ENCODE results near the gene PPY.
"Not testable (repeated sequence)": the region's sequence is repeated elsewhere in the genome, so short reads cannot be mapped to it uniquely, and the experiment has no call there.

PPY gene

DNA sequence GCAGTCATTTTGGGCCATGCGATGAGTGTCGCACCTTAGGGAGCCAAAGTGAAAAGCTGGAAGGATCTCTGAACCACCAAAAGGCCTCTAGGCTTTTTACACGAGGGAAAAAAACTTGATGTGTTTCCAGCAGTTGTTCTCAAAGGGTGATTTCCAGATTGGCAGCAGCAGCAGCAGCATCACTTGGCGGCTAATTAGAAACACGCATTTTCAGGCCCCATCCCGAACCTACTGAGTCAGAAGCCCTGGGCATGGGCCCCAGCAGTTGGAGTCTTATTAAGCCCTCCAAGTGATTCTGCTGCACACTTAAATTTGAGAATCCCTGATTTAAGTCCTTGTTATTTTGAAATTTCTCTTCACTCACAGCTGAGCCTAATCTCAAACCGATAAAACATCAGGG, 36.7 kb upstream of the PPY start:
- Histone ChIP-seq H3K4me3 (ENCODE audit: low read depth in 1 of 2, low read length in 2 of 2) (no peak overlapping the region), H3K27ac (ENCODE audit: low read depth, low read length) (no peak overlapping the region), H3K9me3 (ENCODE audit: control insufficient read depth in 1 of 2, low read length in 2 of 2) (no peaks in the 10 kb centered on the region), H3K36me3 (ENCODE audit: control insufficient read depth in 1 of 2, insufficient read depth in 2 of 2, low read length in 2 of 2) (no peaks in the 10 kb centered on the region), H3K27me3 (ENCODE audit: control insufficient read depth in 1 of 2, insufficient read depth in 2 of 2, low read length in 2 of 2) (peaks cover 31 to 36% of the 10 kb centered on the region in 2 donors), H3K9ac (ENCODE audit: low read depth in 1 of 2, low read length in 2 of 2) (no peak overlapping the region), H3K4me1 (ENCODE audit: control insufficient read depth in 1 of 2, insufficient read depth in 2 of 2, low read length in 2 of 2) (peaks cover 6% of the 10 kb centered on the region in 2 donors)

DNA sequence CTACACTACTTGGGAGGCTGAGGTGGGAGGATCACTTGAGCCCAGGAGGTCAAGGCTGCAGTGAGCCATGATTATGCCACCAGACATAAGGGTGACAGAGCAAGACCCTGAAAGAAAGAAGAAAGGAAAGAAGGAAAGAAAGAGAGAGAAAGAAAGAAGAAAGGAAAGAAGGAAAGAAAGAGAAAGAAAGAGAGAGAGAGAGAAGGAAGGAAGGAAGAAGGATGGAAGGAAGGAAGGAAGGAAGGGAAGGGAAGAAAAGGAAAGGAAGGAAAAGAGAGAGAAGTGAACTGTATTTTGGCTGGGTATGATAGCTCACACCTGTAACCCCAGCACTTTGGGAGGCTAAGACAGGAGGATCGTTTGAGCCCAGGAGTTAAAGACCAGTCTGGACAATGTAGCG, 35.8 kb upstream of the PPY start:
- no peak overlapping the region for H3K27ac ChIP-seq (ENCODE audit: low read depth, low read length)
- H3K4me3 ChIP-seq (ENCODE audit: low read depth in 1 of 2, low read length in 2 of 2) = no peak overlapping the region
- H3K36me3 ChIP-seq (ENCODE audit: control insufficient read depth in 1 of 2, insufficient read depth in 2 of 2, low read length in 2 of 2) = no peaks in the 10 kb centered on the region
- H3K9me3 ChIP-seq (ENCODE audit: control insufficient read depth in 1 of 2, low read length in 2 of 2) = no peaks in the 10 kb centered on the region
- H3K4me1 ChIP-seq (ENCODE audit: control insufficient read depth in 1 of 2, insufficient read depth in 2 of 2, low read length in 2 of 2) = no peaks in the 10 kb centered on the region
- H3K27me3 ChIP-seq (ENCODE audit: control insufficient read depth in 1 of 2, insufficient read depth in 2 of 2, low read length in 2 of 2) = peaks cover 26 to 30% of the 10 kb centered on the region in 2 donors
- H3K9ac ChIP-seq (ENCODE audit: low read depth in 1 of 2, low read length in 2 of 2) = no peak overlapping the region

DNA sequence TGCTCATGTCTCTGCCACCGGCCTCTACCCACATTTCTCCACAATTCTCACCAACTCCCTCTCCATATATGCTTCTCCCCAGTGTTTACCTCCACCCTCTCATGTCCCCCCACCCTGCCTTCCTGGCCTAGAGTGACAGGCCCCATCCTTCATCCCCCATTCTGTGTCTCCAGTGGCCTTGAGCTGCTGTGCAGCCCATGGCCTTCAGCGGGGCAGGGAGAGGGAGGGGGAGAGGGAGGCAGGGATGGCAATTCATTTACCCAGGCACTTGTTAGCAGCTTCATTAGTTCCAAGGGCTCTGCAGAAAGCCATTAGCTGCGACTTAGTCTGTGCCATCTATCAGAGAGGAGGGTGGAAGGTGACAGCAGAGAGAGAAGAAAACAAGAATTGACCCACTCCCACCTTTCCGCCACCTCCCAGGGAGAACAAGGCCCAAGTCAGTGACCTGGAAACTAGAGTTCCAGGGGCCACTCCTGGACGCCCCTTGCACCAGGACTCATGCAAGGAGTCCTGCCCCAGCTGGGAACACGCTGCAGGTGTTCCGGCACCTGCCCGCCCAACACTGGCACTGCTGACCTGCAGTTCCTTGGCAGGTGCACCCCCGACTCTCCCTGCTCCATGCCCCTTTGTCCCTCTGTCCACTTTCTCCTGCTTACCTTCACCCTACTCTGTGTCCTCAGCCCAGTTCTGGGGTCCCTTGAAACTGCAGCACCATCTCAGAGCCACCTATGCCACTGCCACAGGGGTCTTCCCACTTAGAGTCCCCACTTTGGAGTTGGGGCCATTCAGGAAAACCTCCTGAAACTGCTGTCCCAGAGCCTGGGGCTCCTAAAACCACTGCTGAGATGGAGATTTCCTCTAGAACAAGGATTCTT, 34.9 kb upstream of the PPY start:
- no peaks in the 10 kb centered on the region for H3K4me1 ChIP-seq (ENCODE audit: control insufficient read depth in 1 of 2, insufficient read depth in 2 of 2, low read length in 2 of 2)
- no peak overlapping the region for H3K4me3 ChIP-seq (ENCODE audit: low read depth in 1 of 2, low read length in 2 of 2)
- H3K27me3 ChIP-seq (ENCODE audit: control insufficient read depth in 1 of 2, insufficient read depth in 2 of 2, low read length in 2 of 2) = peaks cover 21 to 22% of the 10 kb centered on the region in 2 donors
- no peaks in the 10 kb centered on the region for H3K9me3 ChIP-seq (ENCODE audit: control insufficient read depth in 1 of 2, low read length in 2 of 2)
- no peak overlapping the region for H3K9ac ChIP-seq (ENCODE audit: low read depth in 1 of 2, low read length in 2 of 2)
- H3K36me3 ChIP-seq (ENCODE audit: control insufficient read depth in 1 of 2, insufficient read depth in 2 of 2, low read length in 2 of 2) = no peaks in the 10 kb centered on the region
- no peak overlapping the region for H3K27ac ChIP-seq (ENCODE audit: low read depth, low read length)

DNA sequence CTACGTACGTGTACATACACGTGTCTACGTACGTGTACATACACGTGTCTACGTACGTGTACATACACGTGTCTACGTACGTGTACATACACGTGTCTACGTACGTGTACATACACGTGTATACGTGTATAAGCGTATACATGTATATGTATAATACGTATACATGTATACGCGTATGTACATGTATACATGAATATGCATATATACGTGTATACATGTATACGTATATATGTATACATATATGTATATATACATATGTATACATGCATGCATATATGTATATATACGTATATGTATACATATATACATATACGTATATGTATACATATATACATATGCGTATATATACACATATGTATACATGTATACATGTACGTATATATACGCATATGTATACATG, 33.6 kb upstream of the PPY start:
- H3K4me3 ChIP-seq (ENCODE audit: low read depth in 1 of 2, low read length in 2 of 2) = no peak overlapping the region
- H3K27ac ChIP-seq (ENCODE audit: low read depth, low read length) = no peak overlapping the region
- H3K27me3 ChIP-seq (ENCODE audit: control insufficient read depth in 1 of 2, insufficient read depth in 2 of 2, low read length in 2 of 2) = peaks cover 11 to 14% of the 10 kb centered on the region in 2 donors
- H3K9ac ChIP-seq (ENCODE audit: low read depth in 1 of 2, low read length in 2 of 2) = no peak overlapping the region
- H3K4me1 ChIP-seq (ENCODE audit: control insufficient read depth in 1 of 2, insufficient read depth in 2 of 2, low read length in 2 of 2) = no peaks in the 10 kb centered on the region
- no peaks in the 10 kb centered on the region for H3K9me3 ChIP-seq (ENCODE audit: control insufficient read depth in 1 of 2, low read length in 2 of 2)
- H3K36me3 ChIP-seq (ENCODE audit: control insufficient read depth in 1 of 2, insufficient read depth in 2 of 2, low read length in 2 of 2) = no peaks in the 10 kb centered on the region

DNA sequence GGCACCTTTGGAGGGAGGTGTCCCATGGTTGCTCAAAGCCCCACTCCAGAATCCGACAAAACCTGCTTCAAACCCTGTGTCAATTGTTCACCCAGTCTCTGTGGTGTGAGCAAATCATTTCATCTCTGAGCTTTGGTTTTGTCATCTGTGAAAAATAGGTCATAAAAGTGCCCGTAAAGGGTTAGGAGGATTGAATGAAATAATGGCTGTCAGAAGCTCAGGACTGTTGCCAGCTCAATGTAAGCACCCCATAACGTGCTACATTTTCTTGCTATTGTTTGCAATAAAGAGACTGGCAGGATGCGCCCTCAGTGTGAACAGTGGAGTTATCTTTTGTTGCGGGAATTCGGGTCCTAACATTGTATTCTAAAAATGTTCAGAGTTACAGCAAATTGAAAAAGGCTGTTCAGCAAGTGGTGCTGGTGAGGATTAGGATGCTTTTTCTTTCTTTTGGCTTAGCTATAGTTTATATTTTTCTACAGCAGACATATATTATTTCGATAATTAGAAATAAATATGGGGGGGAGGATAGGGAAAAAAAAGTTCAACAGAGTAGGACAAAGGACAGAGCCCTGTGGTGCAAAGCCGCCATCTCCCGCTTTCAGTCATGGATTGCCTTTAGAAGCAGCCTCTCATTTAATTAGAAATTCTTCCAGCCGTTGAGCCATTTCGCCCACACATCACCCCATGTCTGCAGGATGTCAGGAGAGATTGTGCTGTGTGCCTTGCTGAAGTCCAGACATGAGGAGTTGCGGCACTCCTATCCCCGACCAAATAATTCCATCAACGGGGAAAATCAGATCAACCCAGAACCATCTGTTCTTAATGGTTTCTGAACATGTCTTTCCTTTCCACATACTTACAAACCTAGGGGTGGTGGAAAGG, 32.3 kb upstream of the PPY start:
- Histone ChIP-seq H3K9me3 (ENCODE audit: control insufficient read depth in 1 of 2, low read length in 2 of 2) (no peaks in the 10 kb centered on the region), H3K9ac (ENCODE audit: low read depth in 1 of 2, low read length in 2 of 2) (no peak overlapping the region), H3K4me3 (ENCODE audit: low read depth in 1 of 2, low read length in 2 of 2) (no peak overlapping the region), H3K36me3 (ENCODE audit: control insufficient read depth in 1 of 2, insufficient read depth in 2 of 2, low read length in 2 of 2) (no peaks in the 10 kb centered on the region), H3K27me3 (ENCODE audit: control insufficient read depth in 1 of 2, insufficient read depth in 2 of 2, low read length in 2 of 2) (peaks cover 11 to 14% of the 10 kb centered on the region in 2 donors), H3K4me1 (ENCODE audit: control insufficient read depth in 1 of 2, insufficient read depth in 2 of 2, low read length in 2 of 2) (no peaks in the 10 kb centered on the region), H3K27ac (ENCODE audit: low read depth, low read length) (no peak overlapping the region)

DNA sequence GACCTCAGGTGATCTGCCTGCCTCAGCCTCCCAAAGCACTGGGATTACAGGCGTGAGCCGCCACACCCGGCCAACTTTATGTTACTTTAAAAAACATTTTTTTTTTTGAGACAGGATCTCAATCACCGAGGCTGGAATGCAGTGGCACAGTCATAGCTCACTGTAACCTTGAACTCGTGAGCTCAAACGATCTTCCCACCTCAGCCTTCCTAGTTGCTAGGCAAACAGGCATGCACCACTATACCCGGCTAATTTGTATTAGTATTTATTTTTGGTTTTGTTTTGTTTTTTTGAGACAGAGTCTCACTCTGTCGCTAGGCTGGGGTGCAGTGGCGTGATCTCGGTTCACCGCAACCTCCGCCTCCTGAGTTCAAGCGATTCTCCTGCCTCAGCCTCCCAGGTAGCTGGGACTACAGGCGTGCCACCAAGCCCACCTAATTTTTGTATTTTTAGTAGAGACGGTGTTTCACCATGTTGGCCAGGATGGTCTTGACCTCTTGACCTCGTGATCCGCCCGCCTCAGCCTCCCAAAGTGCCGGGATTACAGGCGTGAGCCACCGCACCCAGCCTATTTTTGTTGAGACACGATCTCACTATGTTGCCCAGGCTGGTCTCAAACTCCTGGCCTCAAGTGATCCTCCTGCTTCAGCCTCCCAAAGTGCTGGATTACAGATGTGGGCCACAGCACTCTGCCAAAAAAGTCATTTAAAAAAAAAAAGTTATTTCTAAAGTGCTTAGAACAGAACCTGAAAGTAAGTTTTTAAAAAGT, 30.4 kb upstream of the PPY start:
- not testable (repeated sequence) for H3K36me3 ChIP-seq (ENCODE audit: control insufficient read depth in 1 of 2, insufficient read depth in 2 of 2, low read length in 2 of 2); H3K4me1 ChIP-seq (ENCODE audit: control insufficient read depth in 1 of 2, insufficient read depth in 2 of 2, low read length in 2 of 2); H3K27ac ChIP-seq (ENCODE audit: low read depth, low read length); H3K4me3 ChIP-seq (ENCODE audit: low read depth in 1 of 2, low read length in 2 of 2); H3K9ac ChIP-seq (ENCODE audit: low read depth in 1 of 2, low read length in 2 of 2); H3K9me3 ChIP-seq (ENCODE audit: control insufficient read depth in 1 of 2, low read length in 2 of 2)
- peaks cover 7 to 11% of the 10 kb centered on the region in 2 donors for H3K27me3 ChIP-seq (ENCODE audit: control insufficient read depth in 1 of 2, insufficient read depth in 2 of 2, low read length in 2 of 2)

DNA sequence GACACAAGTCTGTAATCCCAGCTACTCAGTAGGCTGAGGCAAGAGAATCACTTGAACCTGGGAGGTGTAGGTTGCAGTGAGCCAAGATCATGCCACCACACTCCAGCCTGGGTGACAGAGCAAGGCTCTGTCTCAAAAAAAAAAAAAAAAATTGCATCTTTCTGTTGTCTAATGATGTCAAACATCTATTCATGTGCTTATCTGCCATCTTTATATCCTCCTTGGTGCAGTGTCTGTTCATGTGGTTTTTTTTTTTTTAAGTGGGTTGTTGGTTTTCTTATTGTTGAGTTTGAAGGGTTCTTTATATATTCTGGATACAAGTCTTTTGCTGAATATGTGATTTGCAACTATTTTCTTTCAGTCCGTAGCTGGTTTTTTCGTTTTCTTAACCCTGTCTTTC, 29.2 kb upstream of the PPY start:
- not testable (repeated sequence) for H3K36me3 ChIP-seq (ENCODE audit: control insufficient read depth in 1 of 2, insufficient read depth in 2 of 2, low read length in 2 of 2); H3K9me3 ChIP-seq (ENCODE audit: control insufficient read depth in 1 of 2, low read length in 2 of 2); H3K27ac ChIP-seq (ENCODE audit: low read depth, low read length); H3K4me1 ChIP-seq (ENCODE audit: control insufficient read depth in 1 of 2, insufficient read depth in 2 of 2, low read length in 2 of 2); H3K9ac ChIP-seq (ENCODE audit: low read depth in 1 of 2, low read length in 2 of 2); H3K4me3 ChIP-seq (ENCODE audit: low read depth in 1 of 2, low read length in 2 of 2)
- H3K27me3 ChIP-seq (ENCODE audit: control insufficient read depth in 1 of 2, insufficient read depth in 2 of 2, low read length in 2 of 2) = peaks cover 4 to 11% of the 10 kb centered on the region in 2 donors

DNA sequence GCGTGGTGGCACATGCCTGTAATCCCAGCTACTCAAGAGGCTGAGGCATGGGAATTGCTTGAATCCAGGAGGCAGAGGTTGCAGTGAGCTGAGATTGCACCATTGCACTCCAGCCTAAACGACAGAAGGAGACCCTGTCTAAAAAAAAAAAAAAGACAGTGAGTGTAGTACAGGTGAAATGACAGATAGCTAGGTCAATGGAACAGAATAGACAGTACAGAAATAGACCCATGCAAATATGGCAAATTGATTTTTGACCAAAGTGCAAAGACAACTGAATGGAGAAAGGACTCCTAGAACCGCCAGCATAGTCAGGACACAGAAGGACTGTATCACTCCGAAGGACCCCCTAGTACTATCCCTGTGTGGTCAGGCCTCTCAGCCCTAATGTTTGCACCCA, 28.1 kb upstream of the PPY start:
- Histone ChIP-seq H3K9me3 (ENCODE audit: control insufficient read depth in 1 of 2, low read length in 2 of 2) (no peaks in the 10 kb centered on the region), H3K4me1 (ENCODE audit: control insufficient read depth in 1 of 2, insufficient read depth in 2 of 2, low read length in 2 of 2) (no peaks in the 10 kb centered on the region), H3K27ac (ENCODE audit: low read depth, low read length) (no peak overlapping the region), H3K27me3 (ENCODE audit: control insufficient read depth in 1 of 2, insufficient read depth in 2 of 2, low read length in 2 of 2) (peaks cover 4 to 11% of the 10 kb centered on the region in 2 donors), H3K9ac (ENCODE audit: low read depth in 1 of 2, low read length in 2 of 2) (no peak overlapping the region), H3K4me3 (ENCODE audit: low read depth in 1 of 2, low read length in 2 of 2) (no peak overlapping the region), H3K36me3 (ENCODE audit: control insufficient read depth in 1 of 2, insufficient read depth in 2 of 2, low read length in 2 of 2) (no peaks in the 10 kb centered on the region)

DNA sequence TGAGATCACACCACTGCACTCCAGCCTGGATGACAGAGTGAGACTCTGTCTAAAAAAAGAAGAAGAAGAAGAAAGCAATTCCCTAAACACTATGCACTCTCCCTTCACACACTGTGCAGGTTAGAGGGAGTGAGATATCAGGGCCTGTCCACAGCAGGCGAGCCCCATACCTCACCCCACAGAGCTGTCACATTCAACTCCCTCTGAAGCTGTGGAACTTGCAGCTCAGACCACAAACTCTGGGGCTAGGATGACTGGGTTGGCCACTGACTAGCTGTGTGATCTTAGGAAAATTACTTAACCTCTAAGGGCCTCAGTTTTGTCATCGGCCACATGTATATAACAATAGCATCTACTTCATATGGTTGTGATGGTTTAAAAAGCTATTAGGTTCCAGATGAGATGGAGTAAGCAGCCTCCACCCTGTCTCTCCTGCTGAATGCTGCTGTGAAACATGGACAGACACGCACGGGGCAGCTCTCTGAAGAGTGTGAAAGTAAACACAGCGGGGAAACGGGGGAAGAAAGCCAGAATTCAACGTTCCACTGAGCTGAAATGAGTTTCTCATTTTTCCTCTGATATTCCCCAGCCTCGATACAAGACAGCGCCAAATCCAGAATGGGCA, 25.1 kb upstream of the PPY start:
- Histone ChIP-seq H3K9me3 (ENCODE audit: control insufficient read depth in 1 of 2, low read length in 2 of 2) (no peaks in the 10 kb centered on the region), H3K4me1 (ENCODE audit: control insufficient read depth in 1 of 2, insufficient read depth in 2 of 2, low read length in 2 of 2) (no peaks in the 10 kb centered on the region), H3K4me3 (ENCODE audit: low read depth in 1 of 2, low read length in 2 of 2) (no peak overlapping the region), H3K27ac (ENCODE audit: low read depth, low read length) (no peak overlapping the region), H3K9ac (ENCODE audit: low read depth in 1 of 2, low read length in 2 of 2) (no peak overlapping the region), H3K27me3 (ENCODE audit: control insufficient read depth in 1 of 2, insufficient read depth in 2 of 2, low read length in 2 of 2) (peaks cover 0 to 5% of the 10 kb centered on the region in 2 donors), H3K36me3 (ENCODE audit: control insufficient read depth in 1 of 2, insufficient read depth in 2 of 2, low read length in 2 of 2) (no peaks in the 10 kb centered on the region)
